Cardiac atrium fibroblast (primary cell): ENCODE measurements around the gene SF3B3. TPM values are rescaled to one million over a fixed set of nuclear protein-coding genes. Genes with fewer than 3 reads are reported as not detected.

ENCODE experiments used
- total RNA-seq: library from RNA; depleted of rRNA; stranded (reverse); fragments of >200 nt; gene quantifications from 2 replicates; pipeline ENCODE4 v1.2.3, GENCODE V29; 2015

SF3B3 gene
- total RNA-seq: 73.7 and 98.3 TPM in 2 replicates

GRCh38 chr16:70523743-70524398, at the start of gene SF3B3:
TSS of gene SF3B3 (plus strand) at chr16:70523816. CDS start at chr16:70526657, 2,841 bp downstream.

DNA sequence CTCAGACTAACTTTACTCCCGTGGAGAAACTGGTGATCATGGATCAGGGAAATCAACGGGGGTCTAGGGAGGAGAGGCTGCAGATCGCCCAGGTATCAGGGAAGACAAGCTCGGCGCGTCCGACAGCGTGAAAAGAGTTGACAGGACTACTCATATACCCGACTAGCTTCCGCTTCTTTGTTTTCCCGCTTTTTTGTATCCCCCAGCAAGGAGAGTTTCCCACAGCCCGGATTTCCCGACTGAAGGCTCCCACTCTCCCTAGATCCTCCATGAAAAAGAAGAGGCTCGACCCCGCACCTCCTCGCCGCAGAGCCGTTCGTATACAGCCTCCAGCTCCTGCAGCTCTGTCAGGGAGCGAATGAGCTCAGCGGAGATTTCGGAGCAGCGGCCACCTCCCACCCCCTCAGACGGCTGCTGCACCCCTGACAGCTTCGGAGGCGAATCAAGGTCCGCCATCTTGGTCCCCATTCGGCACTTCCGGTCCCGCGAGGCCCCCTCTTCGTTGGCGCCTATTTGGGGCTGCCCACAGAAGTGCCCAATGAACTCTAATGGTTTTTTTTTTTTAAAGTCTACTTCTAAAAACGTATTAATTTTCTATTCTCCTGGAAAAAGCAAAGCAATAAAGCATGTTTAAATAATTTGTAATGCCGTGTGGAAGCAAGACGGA, 407 bp upstream of the SF3B3 start, which contains the start of gene COG4:
Gene COG4 (minus strand): TSS at position 479 of the 667 bp plus-strand sequence. CDS start 11 bp downstream, at position 468.

Other genes starting within 250 kb of the SF3B3 start
- 92.8 and 109 TPM in 2 replicates for gene AARS1, start 234.3 kb upstream of the SF3B3 start, total RNA-seq
- 23.2 and 27.4 TPM in 2 replicates for gene DDX19B, start 224.6 kb upstream of the SF3B3 start, total RNA-seq
- gene DDX19A, start 176.9 kb upstream of the SF3B3 start, total RNA-seq: 37.7 and 40.0 TPM in 2 replicates
- gene ST3GAL2, start 84.7 kb upstream of the SF3B3 start, total RNA-seq: 35.3 and 41.0 TPM in 2 replicates
- 5.6 and 7.9 TPM in 2 replicates for gene FCSK, start 69.2 kb upstream of the SF3B3 start, total RNA-seq
- gene COG4, start 262 bp upstream of the SF3B3 start, total RNA-seq: 40.8 and 62.1 TPM in 2 replicates
- 4.9 TPM in 1 of 2 replicates, not detected in the other for gene IL34, start 122.7 kb downstream of the SF3B3 start, total RNA-seq
- 18.6 and 20.4 TPM in 2 replicates for gene MTSS2, start 162.2 kb downstream of the SF3B3 start, total RNA-seq